IMR-90 (cell line): ENCODE data around the gene APC2.

ENCODE experiments used
- BHLHE40 ChIP-seq: fragments of 150-350 bp; IDR thresholded peaks from 2 replicates; pipeline ENCODE4 v1.6.1; 2016; ENCODE audit warnings: mild to moderate bottlenecking, low read depth, low read length
- FOS ChIP-seq: fragments of 150-350 bp; IDR thresholded peaks from 2 replicates; pipeline ENCODE4 v1.6.1; 2016; ENCODE audit warnings: low read depth, low read length
- MAFK ChIP-seq: IDR thresholded peaks from 2 replicates; pipeline ENCODE4 v1.6.1; 2012; ENCODE audit warnings: low read depth, low read length, improper control_type of control experiment
- MXI1 ChIP-seq: IDR thresholded peaks from 2 replicates; pipeline ENCODE4 v1.6.1; 2012; ENCODE audit warnings: low read depth, mild to moderate bottlenecking, low read length, moderate library complexity, borderline replicate concordance
- TF ChIP-seq, protein P1 (sequence below): conservative IDR thresholded peaks from 2 replicates; pipeline ENCODE4 v1.5.1; 2012; ENCODE audit warnings: mild to moderate bottlenecking, low read depth, low read length, improper control_type of control experiment

DNA sequence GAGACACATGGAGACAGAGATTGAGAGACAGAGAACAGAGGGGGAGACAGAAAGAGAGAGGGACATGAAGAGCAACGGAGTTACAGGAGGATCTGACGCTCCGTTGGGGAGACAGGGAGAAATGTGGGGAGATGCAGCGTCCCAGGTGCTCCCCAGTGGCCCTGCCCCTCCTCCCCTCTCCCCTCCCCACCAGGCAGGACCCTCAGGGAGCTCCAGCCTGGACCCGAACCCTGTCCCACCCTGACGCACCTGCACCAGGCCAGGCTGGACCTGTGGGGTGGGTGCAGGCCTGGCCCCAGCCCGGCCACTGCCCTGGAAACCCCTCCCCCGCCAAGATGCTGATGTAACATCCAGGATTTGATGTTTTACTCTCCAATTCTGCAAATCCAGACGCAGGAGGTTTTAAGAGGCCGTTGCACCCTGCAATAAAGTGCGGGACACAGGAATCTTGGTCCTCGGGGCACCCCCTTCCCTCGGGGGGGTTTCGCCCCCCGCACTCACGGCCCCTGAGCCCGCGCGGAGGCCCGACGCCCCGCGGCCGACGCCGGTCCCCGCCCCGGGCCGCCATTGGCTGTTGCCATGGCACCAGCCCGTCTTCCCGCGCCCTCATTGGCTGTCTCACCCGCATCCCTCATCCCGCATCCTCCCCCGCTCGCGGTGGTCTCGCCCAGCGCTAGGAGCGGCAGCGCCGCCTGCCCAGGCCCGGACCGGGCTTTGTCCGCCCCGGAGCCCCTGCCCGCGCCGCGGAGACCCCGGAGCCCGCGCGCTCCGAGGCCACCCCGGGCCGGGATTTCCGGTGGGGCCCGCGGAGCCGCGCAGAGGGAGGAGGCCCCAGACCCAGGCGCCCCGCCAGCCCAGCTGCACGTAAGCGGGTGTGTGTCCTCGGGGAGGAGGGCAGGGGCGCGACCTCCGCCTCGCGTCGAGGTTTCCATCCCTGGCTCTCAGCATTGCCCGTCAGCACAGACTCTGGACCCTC lies at the start of gene APC2:
- TF ChIP-seq BHLHE40 (no peak), MXI1 (no peak), MAFK (no peak), FOS (no peak)
- TF ChIP-seq, protein P1, sequence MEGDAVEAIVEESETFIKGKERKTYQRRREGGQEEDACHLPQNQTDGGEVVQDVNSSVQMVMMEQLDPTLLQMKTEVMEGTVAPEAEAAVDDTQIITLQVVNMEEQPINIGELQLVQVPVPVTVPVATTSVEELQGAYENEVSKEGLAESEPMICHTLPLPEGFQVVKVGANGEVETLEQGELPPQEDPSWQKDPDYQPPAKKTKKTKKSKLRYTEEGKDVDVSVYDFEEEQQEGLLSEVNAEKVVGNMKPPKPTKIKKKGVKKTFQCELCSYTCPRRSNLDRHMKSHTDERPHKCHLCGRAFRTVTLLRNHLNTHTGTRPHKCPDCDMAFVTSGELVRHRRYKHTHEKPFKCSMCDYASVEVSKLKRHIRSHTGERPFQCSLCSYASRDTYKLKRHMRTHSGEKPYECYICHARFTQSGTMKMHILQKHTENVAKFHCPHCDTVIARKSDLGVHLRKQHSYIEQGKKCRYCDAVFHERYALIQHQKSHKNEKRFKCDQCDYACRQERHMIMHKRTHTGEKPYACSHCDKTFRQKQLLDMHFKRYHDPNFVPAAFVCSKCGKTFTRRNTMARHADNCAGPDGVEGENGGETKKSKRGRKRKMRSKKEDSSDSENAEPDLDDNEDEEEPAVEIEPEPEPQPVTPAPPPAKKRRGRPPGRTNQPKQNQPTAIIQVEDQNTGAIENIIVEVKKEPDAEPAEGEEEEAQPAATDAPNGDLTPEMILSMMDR, result no peak
